Stimulated activated CD4-positive, alpha-beta T cell treated with anti-CD3 and anti-CD28 coated beads, TNF-alpha, amount 100 ng/mL, for 48 hours (primary cell): ENCODE results near the gene LRRIQ1.
"Not testable (repeated sequence)": the region's sequence is repeated elsewhere in the genome, so short reads cannot be mapped to it uniquely, and the experiment has no call there.

Experiments used
- DNase-seq, 3 donors: peaks; one replicate each; pipeline ENCODE4 v3.0.0-alpha.2; 2020; ENCODE audit warnings: low read depth in 3 of 3

LRRIQ1 gene, protein sequence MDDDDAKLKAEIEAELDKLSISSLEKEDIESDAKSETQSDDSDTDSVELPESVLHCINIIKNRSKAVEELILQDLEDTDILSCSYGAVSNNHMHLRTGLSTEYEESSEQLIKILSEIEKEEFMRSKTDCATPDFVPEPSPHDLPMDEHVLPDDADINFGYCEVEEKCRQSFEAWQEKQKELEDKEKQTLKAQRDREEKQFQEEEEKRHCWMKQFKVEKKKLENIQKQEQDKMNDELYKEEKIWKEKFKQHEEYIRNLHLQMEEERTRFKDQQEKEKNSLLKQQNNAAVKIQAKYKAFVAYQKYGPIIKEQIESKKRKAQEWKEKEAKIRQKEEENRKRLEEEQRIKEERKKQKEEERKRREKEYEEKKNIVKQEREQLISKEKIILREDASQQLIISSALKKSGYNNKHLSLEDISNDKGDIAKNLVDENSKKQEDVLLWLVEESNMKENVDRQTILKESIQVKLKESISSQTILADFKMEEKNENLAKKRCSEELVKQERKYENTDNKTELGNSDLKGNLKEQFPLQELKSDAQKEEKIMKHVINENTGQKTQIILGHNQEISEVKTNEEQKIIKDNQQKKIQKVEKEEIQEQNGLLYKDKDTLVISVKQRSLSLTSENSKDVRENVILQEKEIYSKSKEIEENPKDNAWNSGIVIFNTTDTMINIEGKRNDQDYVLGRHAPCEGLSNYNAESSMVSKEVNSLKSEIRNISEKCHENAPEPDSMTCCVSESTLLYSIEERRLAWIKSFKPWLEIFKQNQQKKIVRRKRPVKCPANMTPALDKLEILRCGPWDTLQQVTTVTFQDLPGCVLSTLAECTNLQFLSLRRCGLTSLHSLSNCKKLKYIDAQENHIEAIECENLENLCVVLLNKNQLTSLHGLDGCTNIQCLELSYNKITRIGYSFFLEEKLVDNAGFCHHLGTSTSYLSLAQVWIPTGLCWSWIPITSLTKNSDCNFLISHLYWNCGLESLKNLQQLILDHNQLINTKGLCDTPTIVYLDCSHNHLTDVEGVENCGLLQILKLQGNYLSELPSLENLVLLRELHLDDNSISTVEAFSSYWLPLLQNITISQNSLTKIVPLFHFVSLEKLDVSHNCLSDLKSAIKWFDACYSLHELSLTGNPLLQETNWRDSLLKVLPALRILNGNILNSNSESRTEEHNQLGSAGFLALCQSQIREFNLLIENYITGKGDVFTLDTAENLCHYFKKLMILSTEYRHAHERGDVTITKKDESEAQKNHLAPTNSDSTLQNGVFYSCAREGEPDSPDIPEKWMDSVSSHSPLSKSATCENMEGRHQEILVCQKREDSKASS (N-terminal part only)

DNA sequence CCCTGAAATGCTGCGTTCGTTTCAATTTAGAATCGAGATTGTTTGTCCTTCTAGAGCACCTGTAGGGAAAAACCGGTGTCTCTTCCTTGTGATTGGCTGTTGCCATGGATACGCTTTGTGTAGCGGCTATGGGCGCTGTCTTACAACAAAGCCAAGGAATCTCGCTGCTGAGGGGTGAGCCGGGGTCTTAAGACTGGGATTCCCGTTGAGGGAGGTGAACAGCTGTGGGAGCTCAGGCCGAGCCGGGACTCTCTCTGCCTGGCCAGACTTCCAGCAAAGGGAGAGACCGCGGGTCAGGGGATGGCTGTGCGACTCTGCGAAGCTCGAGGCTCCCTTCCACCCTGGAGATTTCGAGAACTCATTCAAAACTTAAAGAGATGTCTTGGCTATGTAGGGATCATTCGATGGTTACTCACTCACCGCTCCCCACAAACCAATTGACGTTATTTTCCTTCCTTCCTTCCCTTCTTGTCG lies at the start of gene LRRIQ1, which contains the start of gene TSPAN19:
TSS of gene LRRIQ1 (plus strand) at position 118 of the 474 bp plus-strand sequence. CDS start 1,826 bp downstream, outside the sequence.
TSS of gene TSPAN19 (minus strand) at position 44 of the 474 bp plus-strand sequence. CDS start 6,331 bp downstream, outside the sequence.
- DNase-seq, result peak in 1 of 3 donors; percentile 27

DNA sequence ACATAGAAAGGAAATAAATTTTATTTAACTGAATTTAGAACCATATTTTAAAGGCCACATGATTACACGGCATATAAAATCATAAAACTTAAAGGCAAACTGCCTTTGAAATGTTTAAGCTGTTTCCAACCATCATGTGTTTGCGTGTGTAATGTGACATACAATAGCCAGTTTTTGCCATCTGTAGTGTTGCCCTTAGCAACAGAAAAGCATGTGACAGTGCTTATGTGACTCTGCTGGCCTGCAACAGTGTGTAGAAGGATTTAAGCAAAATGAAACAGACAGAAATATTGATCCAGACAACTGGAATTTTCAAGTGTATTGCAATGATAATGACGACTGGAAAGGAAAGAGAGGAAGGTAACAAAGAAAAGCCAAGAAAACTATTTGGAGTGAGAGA lies 49.6 kb upstream of the LRRIQ1 start:
- no peak for DNase-seq

DNA sequence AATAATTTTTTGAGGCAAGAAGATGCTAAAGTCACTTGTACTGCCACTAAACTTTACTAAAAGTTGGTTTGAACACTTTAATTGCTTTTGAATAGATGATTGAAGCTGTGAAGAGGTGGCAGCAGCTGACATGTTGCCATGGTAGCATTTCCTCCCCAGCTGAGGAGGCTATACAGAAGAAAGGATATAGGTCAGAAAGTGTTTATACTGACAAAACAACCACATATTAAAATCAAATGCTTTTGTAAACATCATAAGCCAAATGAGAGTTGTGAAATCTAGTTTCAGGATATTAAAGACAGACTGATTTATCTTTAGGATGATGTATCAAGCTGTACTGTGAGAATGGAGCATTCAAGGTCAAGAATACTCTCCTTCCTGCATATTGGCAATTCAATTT lies 41.7 kb upstream of the LRRIQ1 start:
- no peak for DNase-seq

DNA sequence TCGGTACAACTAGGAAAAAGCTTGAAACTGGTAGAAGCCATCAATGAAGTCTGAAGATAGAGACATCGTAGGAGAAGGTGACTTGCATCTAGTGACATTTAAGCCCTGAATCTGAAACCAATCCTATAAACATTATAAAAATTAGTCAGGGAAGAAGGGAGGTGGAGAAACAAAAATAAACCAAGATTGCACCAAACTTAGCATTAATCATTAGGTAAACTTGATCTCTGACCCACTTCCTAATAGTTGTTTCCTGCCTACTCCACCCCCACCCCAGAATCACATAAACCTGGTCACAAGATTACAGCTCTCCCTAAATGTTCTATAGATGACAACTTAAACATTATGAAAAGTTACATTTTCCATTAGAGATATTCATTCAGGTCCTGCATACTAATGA lies 40.5 kb upstream of the LRRIQ1 start:
- DNase-seq, result no peak

DNA sequence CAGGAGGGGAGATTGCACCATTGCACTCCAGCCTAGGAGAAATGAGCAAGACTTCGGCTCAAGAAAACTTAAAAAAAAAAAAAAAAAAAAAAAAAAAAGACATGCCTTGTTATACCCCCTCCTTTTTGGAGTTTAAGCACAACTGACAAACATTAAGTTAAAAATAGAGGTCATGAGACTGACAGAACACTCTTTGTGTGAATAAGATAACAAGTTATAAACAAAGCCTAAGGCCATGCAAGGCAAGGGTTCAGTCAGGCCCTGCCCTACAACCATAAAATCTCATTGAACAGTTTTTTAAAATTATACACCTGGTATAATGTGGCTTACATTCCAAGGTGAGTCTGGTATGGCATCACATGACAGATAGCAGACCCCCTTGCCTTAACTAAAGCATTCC lies 39.4 kb upstream of the LRRIQ1 start:
- DNase-seq, result no peak

DNA sequence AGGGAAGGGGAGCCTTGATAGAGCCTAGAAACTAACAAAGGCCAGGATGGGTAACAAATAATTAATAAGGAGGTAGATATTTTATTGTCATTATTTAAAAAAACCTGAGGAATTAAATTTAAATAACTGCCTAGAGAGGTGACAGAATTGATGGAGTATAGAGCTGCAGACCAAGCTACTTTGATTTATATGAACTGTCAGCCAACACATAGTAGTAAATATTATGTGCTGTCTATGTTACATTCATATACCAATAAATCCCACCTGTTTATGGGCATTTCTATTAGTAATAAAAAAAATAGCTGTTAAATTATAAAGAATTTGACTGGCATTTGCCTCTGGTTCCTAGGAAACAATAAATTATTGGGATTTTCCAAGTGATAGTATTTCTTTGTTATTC lies 37.8 kb upstream of the LRRIQ1 start:
- DNase-seq, result no peak

DNA sequence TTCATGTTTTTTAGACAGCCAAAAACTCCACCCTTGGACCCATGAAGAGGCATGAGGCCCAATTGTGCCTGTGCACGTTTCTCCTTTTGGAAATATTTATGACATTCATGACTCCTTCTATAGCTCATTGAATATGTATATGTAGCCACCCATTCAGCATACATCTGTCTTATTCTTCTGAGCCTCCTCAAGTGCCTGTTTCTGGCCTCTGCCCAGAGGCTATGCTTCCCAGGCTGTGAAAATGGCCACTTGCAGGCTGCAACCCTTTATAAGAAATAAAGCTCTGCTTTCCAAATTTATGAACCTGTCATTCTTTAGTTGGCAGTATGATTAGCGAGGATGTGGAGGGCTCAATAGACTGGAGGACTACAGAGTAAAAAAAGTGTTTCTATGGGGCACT lies 35.4 kb upstream of the LRRIQ1 start:
- DNase-seq, result no peak

DNA sequence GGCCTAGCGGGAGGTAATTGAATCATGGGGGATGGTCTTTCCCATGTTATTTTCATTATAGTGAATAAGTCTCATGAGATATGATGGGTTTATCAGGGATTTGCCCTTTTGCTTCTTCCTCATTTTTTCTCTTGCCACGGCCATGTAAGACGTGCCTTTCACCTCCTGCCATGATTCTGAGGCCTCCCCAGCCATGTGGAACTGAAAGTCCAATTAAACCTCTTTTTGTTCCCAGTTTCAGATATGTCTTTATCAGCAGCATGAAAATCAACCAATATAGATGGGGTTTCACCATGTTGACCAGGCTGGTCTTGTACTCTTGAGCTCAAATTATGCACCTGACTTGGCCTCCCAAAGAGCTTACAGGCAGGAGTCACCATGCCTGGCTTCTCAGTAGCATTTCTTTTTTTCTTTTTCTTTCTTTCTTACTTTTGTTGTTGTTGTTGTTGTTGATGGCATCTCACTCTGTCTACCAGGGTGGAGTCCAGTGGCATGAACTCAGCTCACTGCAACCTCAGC lies 33.3 kb upstream of the LRRIQ1 start:
- DNase-seq, result no peak

DNA sequence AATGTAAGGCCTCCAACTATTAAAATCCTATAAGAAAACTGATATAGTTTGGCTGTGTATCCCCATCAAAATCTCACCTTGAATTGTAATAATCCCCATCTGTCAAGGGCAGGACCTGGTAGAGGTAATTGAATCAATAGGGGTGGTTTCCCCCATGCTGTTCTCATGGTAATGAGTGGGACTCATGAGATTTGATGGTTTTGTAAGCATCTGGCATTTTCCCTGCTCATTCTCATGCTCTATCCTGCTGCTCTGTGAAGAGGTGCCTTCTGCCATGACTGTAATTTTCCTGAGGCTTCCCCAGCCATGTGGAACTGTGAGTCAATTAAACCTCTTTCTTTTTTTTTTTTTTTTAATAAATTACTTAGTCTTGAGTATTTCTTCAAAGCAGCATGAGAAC lies 31.9 kb upstream of the LRRIQ1 start:
- DNase-seq, result no peak

DNA sequence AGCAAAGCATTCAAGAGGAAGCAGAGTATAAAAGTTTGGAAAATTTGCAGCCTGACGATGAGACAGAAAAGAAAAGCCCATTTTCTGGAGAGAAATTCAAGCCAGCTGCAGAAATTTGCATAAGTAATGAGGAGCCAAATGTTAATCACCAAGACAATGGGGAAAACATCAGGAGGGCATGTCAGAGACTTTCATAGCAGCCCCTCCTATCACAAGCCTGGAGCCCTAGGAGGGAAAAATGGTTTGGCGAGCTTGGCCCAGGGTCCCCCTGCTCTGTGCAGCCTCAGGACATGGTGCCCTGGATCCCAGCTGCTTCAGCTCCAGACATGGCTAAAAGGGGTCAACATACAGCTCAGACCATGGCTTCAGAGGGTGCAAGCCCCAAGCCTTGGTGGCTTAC lies 31.1 kb upstream of the LRRIQ1 start:
- not testable (repeated sequence) for DNase-seq

DNA sequence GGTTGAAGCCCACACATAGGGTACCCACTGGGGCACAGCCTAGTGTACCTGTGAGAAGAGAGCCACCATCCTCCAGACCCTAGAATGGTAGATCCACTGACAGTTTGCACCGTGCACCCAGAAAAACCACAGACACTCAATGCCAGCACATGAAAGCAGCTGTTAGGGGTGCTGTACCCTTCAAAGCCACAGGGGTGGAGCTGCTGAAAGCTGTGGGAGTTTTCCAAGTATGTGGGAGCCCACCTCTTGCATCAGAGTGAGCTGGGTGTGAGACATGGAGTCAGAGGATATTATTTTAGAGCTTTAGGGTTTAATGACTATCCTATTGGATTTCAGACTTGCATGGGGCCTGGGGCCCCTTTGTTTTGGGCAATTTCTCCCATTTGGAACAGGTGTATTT lies 30.5 kb upstream of the LRRIQ1 start:
- no peak for DNase-seq

DNA sequence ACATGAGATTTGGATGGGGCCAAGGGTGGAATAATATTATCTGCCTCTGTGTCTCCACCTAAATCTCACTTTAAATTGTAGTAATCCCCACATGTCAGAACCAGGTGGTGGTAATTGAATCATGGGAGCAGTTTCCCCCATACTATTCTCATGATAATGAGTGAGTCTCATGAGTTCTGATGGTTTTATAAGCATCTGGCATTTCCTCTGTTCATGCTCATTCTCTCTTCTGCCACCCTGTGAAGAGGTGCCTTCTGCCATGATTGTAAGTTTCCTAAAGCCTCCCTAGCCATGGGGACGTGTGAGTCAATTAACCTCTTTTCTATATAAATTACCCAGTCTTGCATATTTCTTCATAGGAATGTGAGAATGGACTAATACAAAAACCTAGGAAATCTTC lies 29.9 kb upstream of the LRRIQ1 start:
- no peak for DNase-seq

DNA sequence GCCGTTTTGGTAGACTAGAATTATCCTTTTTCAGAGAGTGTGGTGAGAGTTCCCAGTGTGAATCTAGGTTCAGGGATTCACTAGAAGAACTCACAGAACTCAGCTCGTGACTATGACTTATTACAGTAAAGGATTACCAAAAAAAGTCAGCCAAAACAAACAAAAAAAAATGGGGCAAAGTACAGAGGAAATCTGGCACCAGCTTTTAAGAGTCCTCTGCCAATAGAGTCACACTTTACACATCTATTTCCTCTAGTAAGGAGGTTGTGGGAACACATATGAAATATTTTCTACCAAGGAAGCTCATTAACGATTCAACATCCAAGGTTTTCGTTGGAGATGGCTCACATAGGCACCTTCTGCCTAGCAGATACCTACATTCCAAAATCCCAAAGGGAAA lies 28.3 kb upstream of the LRRIQ1 start:
- DNase-seq, result no peak

DNA sequence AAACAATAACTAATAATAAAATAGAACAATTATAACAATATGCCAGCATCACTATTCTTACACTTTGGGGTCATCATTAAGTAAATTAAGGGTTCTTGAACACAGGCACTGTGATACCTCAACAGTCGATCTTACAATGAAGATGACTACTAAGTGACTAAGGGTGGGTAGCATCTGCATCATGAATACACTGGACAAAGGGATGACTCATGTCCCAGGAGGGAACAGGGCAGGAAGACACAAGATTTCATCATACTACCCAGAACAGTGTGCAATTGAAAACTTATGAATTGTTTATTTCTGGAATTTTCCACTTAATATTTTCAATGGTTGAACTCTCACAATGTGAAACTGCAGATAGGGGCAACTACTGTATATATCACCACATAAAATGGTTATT lies 19.7 kb upstream of the LRRIQ1 start:
- no peak for DNase-seq

DNA sequence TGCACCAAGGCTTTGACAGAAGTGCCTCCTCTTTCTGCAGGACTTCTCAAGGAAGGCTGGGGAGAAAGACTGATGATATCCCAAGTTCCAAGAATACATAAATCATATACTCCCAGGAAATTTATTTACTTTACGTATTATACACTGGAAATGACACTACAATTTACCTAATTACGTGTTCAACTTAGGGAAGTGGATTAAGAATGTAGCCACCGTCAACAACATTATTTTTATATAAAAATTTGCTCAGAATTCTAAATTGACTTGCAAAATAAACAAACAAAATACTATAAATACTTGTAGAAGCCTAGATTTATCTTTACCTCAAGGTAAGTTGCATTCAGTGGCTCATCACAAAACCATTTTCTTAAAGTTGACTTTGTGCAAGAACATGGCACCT lies 19.0 kb upstream of the LRRIQ1 start:
- DNase-seq, result no peak

DNA sequence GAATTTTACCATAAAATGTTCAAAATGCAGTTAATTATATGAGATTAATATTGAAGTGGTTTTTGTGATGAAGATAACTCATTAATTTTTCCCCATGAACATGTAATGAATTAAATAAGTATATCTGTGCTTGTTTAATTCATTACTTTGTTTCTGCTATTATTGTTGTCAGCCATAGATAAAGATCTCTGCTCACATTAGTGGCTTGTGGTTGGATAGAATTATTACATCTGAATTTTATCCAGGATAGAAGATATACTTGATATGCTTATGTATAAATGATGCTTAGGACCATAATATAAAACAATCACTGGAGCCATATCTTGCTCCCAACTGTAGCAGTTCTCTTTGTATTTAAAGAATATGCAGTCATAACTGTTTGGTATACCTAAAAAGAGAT lies 18.5 kb upstream of the LRRIQ1 start:
- DNase-seq, result no peak

DNA sequence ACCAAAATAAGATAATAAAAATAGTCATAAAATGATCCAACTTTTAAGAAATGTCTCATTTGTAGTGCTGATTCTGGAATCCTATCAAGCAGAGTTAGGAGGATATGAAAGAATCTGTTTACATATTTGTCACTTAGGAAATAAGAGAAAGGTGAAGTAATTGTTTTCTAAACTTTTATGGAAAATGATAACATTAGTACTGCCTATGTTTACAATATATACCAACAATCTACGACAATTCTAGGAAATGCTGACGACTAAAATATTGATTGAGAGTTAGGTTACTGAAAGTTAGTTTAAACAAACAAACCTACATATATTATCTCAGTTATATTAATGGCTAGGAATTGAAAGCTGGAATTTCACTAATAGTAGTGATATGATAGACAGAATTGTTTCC lies 18.1 kb upstream of the LRRIQ1 start:
- DNase-seq, result no peak

DNA sequence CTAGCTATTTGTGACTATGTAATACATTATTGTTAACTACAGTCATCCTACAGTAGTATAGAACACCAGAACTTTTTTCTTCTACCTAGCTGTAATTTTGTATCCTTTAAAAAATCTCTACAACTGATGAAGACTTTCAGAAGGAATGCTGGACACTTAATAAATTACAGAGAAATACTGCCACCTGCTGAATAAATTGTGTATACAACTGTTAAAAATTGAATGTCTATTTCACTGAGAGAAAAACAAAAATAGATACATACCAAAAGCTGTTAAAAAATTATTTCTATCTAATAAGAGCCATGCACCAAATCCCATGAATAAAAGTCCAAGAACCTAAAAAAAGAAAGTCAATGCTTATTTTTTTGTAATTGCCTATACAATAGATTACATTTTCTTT lies 6.7 kb upstream of the LRRIQ1 start:
- DNase-seq, result no peak

DNA sequence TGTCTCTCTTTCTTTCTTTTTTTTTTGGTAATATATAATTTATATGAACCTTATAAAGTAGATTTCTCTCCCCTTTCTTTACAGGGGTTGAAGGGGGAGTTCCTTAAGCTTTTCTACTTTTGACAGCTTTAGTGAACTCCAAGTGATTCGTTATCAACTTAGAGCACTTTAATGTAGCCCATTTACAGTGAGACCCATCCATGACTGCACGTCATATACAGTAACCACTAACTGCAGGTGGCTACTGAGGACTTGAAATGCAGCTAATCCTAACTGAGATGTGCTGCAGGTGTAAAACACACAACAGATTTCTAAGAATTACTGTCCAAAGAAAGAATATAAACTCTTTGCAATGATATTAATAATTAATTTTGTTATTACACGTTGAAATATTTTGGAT lies 582 bp downstream of the LRRIQ1 start:
- no peak for DNase-seq

DNA sequence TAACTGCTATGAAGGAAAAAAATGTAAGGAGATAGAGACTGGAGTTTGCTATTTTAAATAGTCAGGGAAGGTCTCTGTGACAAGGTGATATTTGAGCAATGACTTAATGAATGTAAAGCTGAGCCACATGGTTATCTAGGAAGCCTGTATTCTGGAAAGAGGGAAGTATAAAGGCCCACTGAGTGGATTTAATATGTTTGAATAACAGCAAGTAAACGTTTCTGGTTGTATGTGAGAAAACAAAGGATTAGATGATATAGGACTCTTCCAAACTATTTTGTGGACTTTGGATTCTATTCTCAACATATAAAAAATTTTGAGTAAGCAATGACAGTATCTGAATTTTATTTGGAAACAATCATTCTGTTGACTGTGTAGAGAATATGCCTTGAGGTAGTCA lies 5.2 kb downstream of the LRRIQ1 start:
- no peak for DNase-seq

DNA sequence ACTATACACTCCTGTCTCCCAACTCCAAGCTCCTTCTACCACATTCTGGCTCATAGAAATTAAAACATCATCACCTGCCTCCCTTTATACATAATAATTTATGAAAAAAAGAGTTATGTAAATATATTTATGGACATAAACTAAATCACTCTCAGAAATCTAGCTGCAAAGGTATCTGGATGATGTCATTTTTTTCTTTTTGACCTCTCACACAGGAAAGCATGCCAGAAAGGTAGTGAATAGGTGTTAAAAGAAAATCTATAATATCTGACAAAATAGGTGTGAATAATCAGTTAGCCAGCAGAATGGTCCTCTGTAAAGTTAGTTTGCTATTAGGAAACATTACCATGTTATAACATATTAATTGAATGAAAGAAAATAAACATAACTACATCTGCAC lies 7.7 kb downstream of the LRRIQ1 start:
- no peak for DNase-seq
